ENCODE data around the gene GOLGA6L4.
"Not testable (repeated sequence)": the region's sequence is repeated elsewhere in the genome, so short reads cannot be mapped to it uniquely, and the experiment has no call there.

The GOLGA6L4 gene
- total RNA-seq, result 0 to 0.04 reads per million in 2 donors

- not testable (repeated sequence) for DNase-seq
Observed at GRCh38 chr15:84235573-84235972, at the start of gene GOLGA6L4. Gene GOLGA6L4, plus strand, starts transcription at chr15:84235773. Its CDS starts 62 bp downstream, at chr15:84235835.

DNA sequence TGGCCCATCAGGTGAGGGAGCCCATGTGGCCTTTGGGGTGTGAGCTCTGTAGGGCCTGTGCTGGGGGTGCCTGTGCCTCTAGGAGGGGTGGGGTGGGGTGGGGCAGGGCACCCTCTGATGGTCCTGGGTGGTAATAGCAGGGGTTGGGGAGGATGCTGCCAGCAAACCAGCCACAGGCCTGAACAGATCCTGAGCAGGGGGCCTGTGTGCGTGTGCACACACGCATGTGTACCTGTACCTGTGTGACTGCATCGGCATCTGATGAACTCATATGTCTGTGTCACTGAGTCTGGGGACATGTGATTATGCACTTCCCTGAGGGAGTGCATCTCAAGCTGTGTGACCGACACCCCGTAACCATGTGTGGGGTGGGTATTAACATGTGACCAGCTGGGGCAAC, 42.6 kb upstream of the GOLGA6L4 start:
- not testable (repeated sequence) for DNase-seq

GRCh38 chr15:84195603-84196002, 40.0 kb upstream of the GOLGA6L4 start:
- DNase-seq, result not testable (repeated sequence)

GRCh38 chr15:84196530-84197188, 38.9 kb upstream of the GOLGA6L4 start:
- not testable (repeated sequence) for DNase-seq

DNA sequence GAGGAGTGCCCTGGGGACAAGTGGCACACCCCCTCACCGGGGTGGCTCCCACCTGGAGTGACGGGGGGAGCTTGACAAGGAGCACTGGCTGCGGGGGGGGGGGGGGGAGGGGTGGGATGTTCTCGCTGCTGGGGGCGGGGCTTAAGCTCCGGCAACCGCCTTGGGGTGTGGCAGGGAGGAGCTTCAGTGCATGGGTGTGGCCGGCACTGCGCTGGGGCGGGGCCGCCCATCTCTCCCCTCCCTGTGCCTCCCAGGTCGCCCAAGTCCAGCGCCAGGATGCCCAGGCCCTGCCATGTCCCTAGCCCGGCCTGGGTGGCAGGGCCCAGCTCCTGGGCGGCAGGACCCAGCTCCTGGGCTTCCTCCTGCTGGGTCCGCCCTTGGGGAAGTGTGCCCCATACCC, 35.7 kb upstream of the GOLGA6L4 start:
- not testable (repeated sequence) for DNase-seq

DNA sequence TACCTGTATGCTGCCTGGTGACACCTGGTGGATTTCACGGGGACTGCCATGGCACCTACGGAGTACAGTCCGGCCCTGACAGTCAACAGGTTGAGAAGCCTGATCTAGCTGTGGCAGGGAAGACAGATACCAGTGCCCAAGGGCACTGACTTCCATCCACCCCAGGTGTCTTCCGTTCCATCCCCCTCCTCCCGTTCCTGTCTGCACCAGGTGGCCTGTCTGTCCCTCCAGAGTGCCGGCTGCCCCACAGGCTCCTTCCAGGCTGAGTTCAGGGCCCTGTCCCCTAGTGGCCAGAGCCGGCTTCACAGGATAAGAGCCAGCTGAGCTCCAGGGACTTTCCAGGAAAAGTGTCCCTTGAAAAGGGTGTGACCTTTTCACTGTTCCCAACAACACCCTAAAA, 10.9 kb downstream of the GOLGA6L4 start:
- not testable (repeated sequence) for DNase-seq

All from activated gamma-delta T cell (primary cell).